ENCODE results near the gene SLC17A3. TPM values are rescaled to one million over a fixed set of nuclear protein-coding genes. Genes with fewer than 3 reads are reported as not detected.

Gene SLC17A3
- total RNA-seq, 1 donor from 2014 or later: not detected

DNA sequence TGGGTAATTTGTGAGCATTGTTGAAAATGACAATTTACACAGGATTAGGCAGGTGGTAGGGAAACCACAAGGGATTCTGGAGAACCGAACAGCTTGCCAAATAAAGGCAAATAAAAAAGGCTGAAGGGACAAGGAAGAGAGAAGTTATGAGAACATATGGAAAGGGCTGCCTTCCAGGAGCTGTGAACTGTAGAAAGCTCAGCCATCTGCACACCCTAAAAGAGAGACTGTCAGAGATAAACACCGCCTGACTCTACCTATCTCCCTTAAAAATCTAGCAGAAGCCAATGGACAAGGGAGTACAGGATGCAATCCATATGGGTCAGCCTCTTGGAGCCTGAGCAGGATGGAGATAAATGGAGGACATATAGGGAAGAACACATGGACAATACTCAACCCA lies 29.5 kb downstream of the SLC17A3 start:
- TF ChIP-seq, protein P1, sequence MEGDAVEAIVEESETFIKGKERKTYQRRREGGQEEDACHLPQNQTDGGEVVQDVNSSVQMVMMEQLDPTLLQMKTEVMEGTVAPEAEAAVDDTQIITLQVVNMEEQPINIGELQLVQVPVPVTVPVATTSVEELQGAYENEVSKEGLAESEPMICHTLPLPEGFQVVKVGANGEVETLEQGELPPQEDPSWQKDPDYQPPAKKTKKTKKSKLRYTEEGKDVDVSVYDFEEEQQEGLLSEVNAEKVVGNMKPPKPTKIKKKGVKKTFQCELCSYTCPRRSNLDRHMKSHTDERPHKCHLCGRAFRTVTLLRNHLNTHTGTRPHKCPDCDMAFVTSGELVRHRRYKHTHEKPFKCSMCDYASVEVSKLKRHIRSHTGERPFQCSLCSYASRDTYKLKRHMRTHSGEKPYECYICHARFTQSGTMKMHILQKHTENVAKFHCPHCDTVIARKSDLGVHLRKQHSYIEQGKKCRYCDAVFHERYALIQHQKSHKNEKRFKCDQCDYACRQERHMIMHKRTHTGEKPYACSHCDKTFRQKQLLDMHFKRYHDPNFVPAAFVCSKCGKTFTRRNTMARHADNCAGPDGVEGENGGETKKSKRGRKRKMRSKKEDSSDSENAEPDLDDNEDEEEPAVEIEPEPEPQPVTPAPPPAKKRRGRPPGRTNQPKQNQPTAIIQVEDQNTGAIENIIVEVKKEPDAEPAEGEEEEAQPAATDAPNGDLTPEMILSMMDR (IDR thresholded peaks at IDR 0.05): no peak
- peaks cover 14% of the 10 kb centered on the region for H3K27me3 Mint-ChIP-seq (ENCODE audit: unreplicated experiment)
- no peaks in the 10 kb centered on the region for H3K36me3 Mint-ChIP-seq (ENCODE audit: unreplicated experiment)
- no peak overlapping the region for H3K27ac Mint-ChIP-seq (ENCODE audit: unreplicated experiment)
- no peak for DNase-seq (ENCODE audit: extremely low spot score, unreplicated experiment)
- H3K4me3 Mint-ChIP-seq (ENCODE audit: unreplicated experiment): no peak overlapping the region
- H3K9me3 Mint-ChIP-seq (ENCODE audit: unreplicated experiment): no peaks in the 10 kb centered on the region
- no peaks in the 10 kb centered on the region for H3K4me1 Mint-ChIP-seq (ENCODE audit: unreplicated experiment)

DNA sequence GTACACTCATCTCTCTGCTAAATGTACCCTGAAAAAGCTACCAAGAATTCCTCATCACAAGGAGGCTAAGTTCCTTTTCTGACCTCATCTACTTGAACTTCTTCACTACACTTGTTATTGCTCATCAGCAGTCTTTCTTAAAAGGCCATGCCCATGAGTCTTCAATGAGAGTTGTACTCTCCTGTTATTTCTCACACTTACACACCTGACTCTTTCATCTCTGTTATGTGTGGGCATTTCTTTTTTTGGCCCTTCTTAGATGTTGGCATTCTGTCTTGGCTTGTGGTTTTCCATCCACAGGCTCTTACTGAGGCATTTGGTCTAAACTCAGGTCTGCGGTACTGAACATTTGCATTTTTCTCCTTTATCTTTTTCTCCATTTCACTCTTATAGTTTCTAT lies 31.5 kb downstream of the SLC17A3 start:
- Mint-ChIP-seq H3K9me3 (ENCODE audit: unreplicated experiment) (no peaks in the 10 kb centered on the region), H3K27ac (ENCODE audit: unreplicated experiment) (no peak overlapping the region), H3K36me3 (ENCODE audit: unreplicated experiment) (no peaks in the 10 kb centered on the region), H3K4me1 (ENCODE audit: unreplicated experiment) (no peaks in the 10 kb centered on the region), H3K4me3 (ENCODE audit: unreplicated experiment) (no peak overlapping the region), H3K27me3 (ENCODE audit: unreplicated experiment) (peaks cover 5% of the 10 kb centered on the region)
- TF ChIP-seq, protein P1 (IDR thresholded peaks at IDR 0.05): no peak
- DNase-seq (ENCODE audit: extremely low spot score, unreplicated experiment): no peak

DNA sequence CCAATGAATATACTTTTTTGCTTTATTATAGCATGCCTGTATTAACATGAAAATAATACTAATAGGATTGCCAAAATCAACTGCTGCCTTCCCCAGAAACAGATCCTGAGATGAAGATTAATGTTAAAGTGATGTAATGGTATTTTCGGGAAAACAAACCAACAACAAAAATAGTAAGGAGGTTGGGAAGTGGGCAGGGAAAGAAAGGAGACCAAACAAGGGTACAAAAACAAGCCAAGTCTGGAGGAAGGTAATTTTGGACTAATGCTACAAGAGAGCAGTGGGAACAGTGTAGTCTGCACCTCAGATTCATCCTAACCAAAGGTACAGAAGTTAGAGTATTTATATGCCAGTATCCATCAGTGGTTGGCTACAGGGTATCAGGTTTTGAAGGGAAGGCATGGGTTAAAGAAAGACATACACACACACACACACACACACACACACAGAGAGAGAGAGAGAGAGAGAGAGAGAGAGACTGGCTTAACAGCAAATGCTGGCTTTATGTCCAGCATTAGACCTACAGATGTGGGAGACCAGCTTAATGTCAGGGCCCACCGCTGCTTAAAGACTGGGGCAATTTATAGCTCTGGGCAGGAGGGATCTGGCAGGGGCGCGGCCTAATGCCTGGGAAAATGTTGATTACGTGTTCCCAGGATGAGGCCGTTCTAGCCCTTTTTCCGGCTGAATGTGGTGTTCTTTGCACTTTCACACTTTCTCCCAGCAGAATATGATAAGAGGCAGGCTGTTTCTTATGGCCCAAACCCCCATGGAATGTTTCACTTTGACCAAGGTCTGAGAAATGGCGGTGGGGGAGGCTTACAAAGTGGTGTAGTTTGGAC lies 38.4 kb downstream of the SLC17A3 start:
- peaks cover 15% of the 10 kb centered on the region for H3K27me3 Mint-ChIP-seq (ENCODE audit: unreplicated experiment)
- DNase-seq (ENCODE audit: extremely low spot score, unreplicated experiment): no peak
- no peak overlapping the region for H3K4me3 Mint-ChIP-seq (ENCODE audit: unreplicated experiment)
- H3K36me3 Mint-ChIP-seq (ENCODE audit: unreplicated experiment): no peaks in the 10 kb centered on the region
- TF ChIP-seq, protein P1 (IDR thresholded peaks at IDR 0.05): no peak
- H3K27ac Mint-ChIP-seq (ENCODE audit: unreplicated experiment): no peak overlapping the region
- no peaks in the 10 kb centered on the region for H3K9me3 Mint-ChIP-seq (ENCODE audit: unreplicated experiment)
- H3K4me1 Mint-ChIP-seq (ENCODE audit: unreplicated experiment): no peaks in the 10 kb centered on the region

DNA sequence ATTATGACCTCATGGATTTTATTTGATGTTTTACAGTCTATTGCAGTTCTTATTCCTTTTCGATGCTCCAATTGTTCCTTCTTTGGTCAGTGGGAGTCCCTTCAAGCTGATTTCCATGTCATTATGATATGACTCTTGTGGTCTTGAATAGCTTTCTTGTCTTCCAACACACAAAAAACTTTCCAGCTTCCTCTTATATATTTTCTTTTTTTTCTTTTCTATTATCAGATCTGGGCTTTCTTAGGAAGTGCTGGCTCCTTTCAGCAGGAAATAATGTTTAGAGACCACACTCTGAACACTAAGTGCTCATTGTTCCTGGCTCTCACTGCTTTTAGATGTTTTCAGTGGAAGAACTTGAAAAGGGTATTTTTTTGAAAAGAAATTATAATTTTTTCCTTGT lies 39.1 kb downstream of the SLC17A3 start:
- no peak overlapping the region for H3K27ac Mint-ChIP-seq (ENCODE audit: unreplicated experiment)
- no peak overlapping the region for H3K4me3 Mint-ChIP-seq (ENCODE audit: unreplicated experiment)
- no peaks in the 10 kb centered on the region for H3K4me1 Mint-ChIP-seq (ENCODE audit: unreplicated experiment)
- H3K36me3 Mint-ChIP-seq (ENCODE audit: unreplicated experiment): no peaks in the 10 kb centered on the region
- DNase-seq (ENCODE audit: extremely low spot score, unreplicated experiment): no peak
- peaks cover 18% of the 10 kb centered on the region for H3K27me3 Mint-ChIP-seq (ENCODE audit: unreplicated experiment)
- TF ChIP-seq, protein P1 (IDR thresholded peaks at IDR 0.05): no peak
- no peaks in the 10 kb centered on the region for H3K9me3 Mint-ChIP-seq (ENCODE audit: unreplicated experiment)

DNA sequence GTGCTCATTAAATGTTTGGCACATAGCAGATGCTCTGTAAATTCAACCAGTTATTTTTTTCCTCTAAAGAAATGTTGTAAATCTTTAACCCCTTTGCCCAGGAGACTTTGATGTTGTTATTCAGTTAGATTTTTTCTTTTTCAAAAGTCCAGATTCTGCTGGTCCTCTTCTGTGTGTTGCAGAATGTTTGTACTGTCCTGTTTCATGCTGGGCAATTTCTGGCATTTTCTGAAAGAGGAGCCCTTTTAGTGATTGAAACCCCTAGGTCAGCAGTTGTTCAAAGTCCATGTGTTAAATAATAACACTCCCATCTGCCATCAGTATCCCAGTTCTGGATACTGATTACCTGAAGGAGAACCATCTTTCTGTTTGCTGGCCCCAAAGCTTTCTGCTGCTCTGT lies 40.9 kb downstream of the SLC17A3 start:
- Mint-ChIP-seq H3K9me3 (ENCODE audit: unreplicated experiment) (no peaks in the 10 kb centered on the region), H3K4me3 (ENCODE audit: unreplicated experiment) (no peak overlapping the region), H3K4me1 (ENCODE audit: unreplicated experiment) (no peaks in the 10 kb centered on the region), H3K27ac (ENCODE audit: unreplicated experiment) (no peak overlapping the region), H3K27me3 (ENCODE audit: unreplicated experiment) (peaks cover 19% of the 10 kb centered on the region), H3K36me3 (ENCODE audit: unreplicated experiment) (no peaks in the 10 kb centered on the region)
- TF ChIP-seq, protein P1 (IDR thresholded peaks at IDR 0.05): no peak
- no peak for DNase-seq (ENCODE audit: extremely low spot score, unreplicated experiment)

Measured in osteocyte (in vitro differentiated cells).